Vagina (tissue), 2 donors: ENCODE data around the gene TMX2.

Source experiments
- POLR2A ChIP-seq, 2 donors: fragments of 450-650 bp; IDR thresholded peaks; one replicate each; pipeline ENCODE4 v1.6.1; 2017; ENCODE audit warnings: antibody characterized with exemption in 2 of 2, mild to moderate bottlenecking in 2 of 2, moderate library complexity in 2 of 2
- POLR2AphosphoS5 ChIP-seq, 2 donors: sonication (generic); formaldehyde crosslinking; IDR thresholded peaks; one replicate each; pipeline ENCODE4 v1.9.0; 2017; ENCODE audit warnings: antibody characterized with exemption in 2 of 2, mild to moderate bottlenecking in 2 of 2, low read depth in 1 of 2; ENCODE audit not compliant: insufficient read depth in 1 of 2
- TF ChIP-seq, protein P1 (sequence below), 3 experiments: fragments of 450-650 bp in 2 of 3; fragments of 200-600 bp in 1 of 3; sonication (generic) in 1 of 3; IDR thresholded peaks; one replicate each; pipeline ENCODE4 v1.5.1; 2017 to 2019; ENCODE audit warnings: antibody characterized with exemption in 3 of 3, mild to moderate bottlenecking in 2 of 3, moderate library complexity in 2 of 3

DNA sequence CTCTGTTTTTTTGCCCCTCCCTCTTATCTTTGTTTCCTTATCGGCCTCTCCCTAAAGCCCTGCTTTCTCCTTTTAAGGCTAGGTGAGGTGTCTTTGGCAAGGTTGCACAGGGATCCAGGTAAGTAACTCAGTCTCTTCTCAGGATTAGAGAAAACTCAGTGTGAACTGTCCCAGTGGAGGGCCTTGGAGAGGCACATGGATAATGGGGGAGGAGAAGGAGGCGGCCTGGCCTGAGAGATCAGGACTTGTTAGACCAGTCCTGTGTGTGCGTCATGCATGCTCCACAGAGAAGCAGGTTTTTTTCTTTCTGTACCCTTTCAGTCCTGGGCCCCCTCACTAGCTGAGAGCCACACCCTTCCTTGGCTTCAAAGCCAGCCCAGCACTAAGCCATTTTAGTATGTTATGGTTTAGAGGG is 69.1 kb downstream of the TMX2 start:
- TF ChIP-seq, protein P1, sequence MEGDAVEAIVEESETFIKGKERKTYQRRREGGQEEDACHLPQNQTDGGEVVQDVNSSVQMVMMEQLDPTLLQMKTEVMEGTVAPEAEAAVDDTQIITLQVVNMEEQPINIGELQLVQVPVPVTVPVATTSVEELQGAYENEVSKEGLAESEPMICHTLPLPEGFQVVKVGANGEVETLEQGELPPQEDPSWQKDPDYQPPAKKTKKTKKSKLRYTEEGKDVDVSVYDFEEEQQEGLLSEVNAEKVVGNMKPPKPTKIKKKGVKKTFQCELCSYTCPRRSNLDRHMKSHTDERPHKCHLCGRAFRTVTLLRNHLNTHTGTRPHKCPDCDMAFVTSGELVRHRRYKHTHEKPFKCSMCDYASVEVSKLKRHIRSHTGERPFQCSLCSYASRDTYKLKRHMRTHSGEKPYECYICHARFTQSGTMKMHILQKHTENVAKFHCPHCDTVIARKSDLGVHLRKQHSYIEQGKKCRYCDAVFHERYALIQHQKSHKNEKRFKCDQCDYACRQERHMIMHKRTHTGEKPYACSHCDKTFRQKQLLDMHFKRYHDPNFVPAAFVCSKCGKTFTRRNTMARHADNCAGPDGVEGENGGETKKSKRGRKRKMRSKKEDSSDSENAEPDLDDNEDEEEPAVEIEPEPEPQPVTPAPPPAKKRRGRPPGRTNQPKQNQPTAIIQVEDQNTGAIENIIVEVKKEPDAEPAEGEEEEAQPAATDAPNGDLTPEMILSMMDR (IDR thresholded peaks at IDR 0.05): no peak
- TF ChIP-seq POLR2A (IDR thresholded peaks at IDR 0.05): no peak
- TF ChIP-seq POLR2AphosphoS5 (IDR thresholded peaks at IDR 0.05; ENCODE audit: insufficient read depth in 1 of 2, low read depth in 1 of 2): peak in 1 of 2 donors; percentile 54
